Brain microvascular endothelial cell (primary cell): ENCODE results near the gene ARHGAP44.
"Not testable (repeated sequence)": the region's sequence is repeated elsewhere in the genome, so short reads cannot be mapped to it uniquely, and the experiment has no call there.

ENCODE experiments used
- DNase-seq: peaks from one replicate; pipeline ENCODE4 v3.0.0-alpha.2; 2020
- H3K27ac ChIP-seq: fragments of 250-450 bp; sonication (Bioruptor Pico); 2 replicates; pipeline ENCODE4 v1.5.1; 2020; ENCODE audit warnings: mild to moderate bottlenecking, moderate library complexity
- H3K27me3 ChIP-seq: fragments of 250-450 bp; sonication (Bioruptor Pico); replicated peaks from 2 replicates; pipeline ENCODE4 v1.5.1; 2020; ENCODE audit warnings: mild to moderate bottlenecking
- H3K36me3 ChIP-seq: fragments of 250-450 bp; sonication (Bioruptor Pico); replicated peaks from 2 replicates; pipeline ENCODE4 v1.5.1; 2020; ENCODE audit warnings: mild to moderate bottlenecking
- H3K4me3 ChIP-seq: 2 replicates; pipeline ENCODE4 v1.5.1; 2011; ENCODE audit warnings: low read depth, mild to moderate bottlenecking, control low read depth, low read length, moderate library complexity
- CTCF ChIP-seq: IDR thresholded peaks from 2 replicates; pipeline ENCODE4 v1.5.1; 2011; ENCODE audit warnings: low read depth, mild to moderate bottlenecking, moderate library complexity, low read length, control low read depth, inconsistent platforms; ENCODE audit errors: missing control alignments
- in situ Hi-C: cut with HindIII; loops from 2 replicates; pipeline ENCODE4 v1.10.0; 2017; ENCODE audit warnings: low sequenced_read_pairs, low pct_ligation_motif_present

Gene ARHGAP44

DNA sequence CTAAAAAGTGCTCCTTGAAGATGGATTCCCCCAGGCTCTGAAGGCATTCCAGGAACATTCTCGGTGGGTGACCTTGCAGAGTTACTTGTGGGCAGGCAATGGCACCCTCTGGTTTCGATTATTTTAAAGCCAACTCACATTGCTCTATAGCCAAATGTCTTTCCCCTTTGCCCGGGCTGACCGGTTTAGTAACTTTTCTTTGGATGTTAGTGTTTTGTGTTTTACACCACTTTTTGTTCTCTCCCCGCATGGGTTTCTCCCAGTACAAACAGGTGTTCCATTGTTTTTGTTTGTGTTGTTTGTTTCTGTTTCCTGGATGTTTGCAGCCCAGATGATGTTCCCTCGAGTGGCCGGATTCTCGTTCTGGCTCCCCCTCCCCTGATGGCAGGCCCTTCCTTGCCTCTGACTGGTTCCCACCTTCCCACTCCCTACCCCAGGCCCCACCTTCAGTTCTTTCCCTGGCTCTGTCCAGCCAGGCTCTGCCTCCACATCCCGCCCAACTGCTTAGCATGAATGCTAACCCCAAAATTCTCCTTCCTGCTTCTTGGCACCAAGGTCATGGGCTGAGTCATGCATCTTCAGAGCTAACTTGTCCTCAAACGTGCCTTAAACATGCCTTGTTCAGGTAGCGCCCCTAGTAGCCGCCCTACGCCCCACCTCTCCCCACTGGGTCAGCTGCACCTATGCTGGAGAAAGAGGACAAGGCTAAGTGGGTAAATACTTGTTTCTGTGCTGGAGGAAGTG is 187.9 kb downstream of the ARHGAP44 start:
- TF ChIP-seq CTCF: no peak
- no peaks in the 10 kb centered on the region for H3K36me3 ChIP-seq
- no peak for DNase-seq
- in situ Hi-C loops: no loop called here
- H3K4me3 ChIP-seq: no peak overlapping the region
- no peak overlapping the region for H3K27ac ChIP-seq
- no peaks in the 10 kb centered on the region for H3K27me3 ChIP-seq

DNA sequence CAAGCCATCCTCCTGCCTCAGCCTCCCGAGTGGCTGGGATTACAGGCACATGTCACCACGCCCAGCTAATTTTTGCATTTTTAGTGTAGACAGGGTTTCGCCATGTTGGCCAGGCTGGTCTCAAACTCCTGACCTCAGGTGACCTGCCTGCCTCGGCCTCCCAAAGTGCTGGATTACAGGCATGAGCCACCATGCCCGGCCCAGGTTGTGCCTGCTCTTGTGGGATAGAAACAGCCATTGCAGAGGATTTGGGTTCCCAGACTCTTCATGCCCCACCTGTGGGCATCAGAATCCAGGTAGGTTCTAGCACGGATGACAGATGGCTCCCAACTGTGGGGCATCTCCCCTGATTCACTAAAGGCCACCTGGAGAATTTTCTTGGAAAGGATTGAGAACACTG is 189.5 kb downstream of the ARHGAP44 start:
- in situ Hi-C loops, H3K36me3 ChIP-seq, H3K27ac ChIP-seq, H3K4me3 ChIP-seq, H3K27me3 ChIP-seq, DNase-seq: not testable (repeated sequence)

- TF ChIP-seq CTCF: no peak
- Histone ChIP-seq H3K27me3 (no peaks in the 10 kb centered on the region), H3K36me3 (no peaks in the 10 kb centered on the region), H3K27ac (no peak overlapping the region), H3K4me3 (no peak overlapping the region)
- DNase-seq: no peak
- in situ Hi-C loops: no loop called here
Observed at GRCh38 chr17:12979246-12979645, 189.9 kb downstream of the ARHGAP44 start.

DNA sequence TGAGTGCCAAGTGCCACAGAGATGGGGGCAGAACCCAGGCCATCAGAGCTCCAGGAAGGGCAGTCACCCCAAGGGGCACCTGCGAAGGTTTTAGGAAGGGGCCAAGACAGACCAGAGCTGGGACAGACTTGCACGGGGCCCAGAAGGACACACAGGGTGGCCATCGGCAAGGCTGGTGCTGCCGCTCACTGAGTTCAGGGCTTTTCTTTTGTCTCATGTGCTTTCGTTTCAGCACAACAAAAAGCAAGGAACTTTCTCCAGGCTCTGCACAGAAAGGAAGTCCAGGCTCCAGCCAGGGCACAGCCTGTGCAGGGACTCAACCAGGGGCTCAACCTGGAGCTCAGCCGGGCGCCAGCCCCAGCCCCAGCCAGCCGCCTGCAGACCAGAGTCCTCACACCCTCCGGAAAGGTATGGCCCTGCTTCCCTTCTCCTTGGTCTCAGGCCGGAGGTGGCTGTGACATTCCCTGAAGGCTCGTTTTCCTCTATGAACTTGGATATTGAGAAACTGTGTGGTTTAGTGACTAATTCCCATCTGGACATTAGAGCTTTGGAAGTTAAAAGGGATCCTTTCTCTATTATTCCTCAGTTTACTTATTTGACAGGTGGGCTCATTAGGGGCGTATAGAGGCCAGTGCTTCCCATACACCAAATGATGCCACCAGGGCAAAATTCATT is 190.7 kb downstream of the ARHGAP44 start:
- no peaks in the 10 kb centered on the region for H3K36me3 ChIP-seq
- DNase-seq: no peak
- no peak for TF ChIP-seq CTCF
- in situ Hi-C loops: no loop called here
- no peaks in the 10 kb centered on the region for H3K27me3 ChIP-seq
- no peak overlapping the region for H3K27ac ChIP-seq
- no peak overlapping the region for H3K4me3 ChIP-seq

- TF ChIP-seq CTCF: no peak
- in situ Hi-C loops: no loop called here
- no peak for DNase-seq
- Histone ChIP-seq H3K36me3 (no peaks in the 10 kb centered on the region), H3K27me3 (no peaks in the 10 kb centered on the region), H3K27ac (no peak overlapping the region), H3K4me3 (no peak overlapping the region)
Observed at GRCh38 chr17:12982224-12982623, 192.9 kb downstream of the ARHGAP44 start.

- no peak for TF ChIP-seq CTCF
- peak; percentile 73 for DNase-seq
- in situ Hi-C loops: no loop called here
- Histone ChIP-seq H3K27ac (no peak overlapping the region), H3K4me3 (no peak overlapping the region), H3K27me3 (no peaks in the 10 kb centered on the region), H3K36me3 (no peaks in the 10 kb centered on the region)
Observed at GRCh38 chr17:12983991-12984884, 194.9 kb downstream of the ARHGAP44 start.
